K562 (cell line): ENCODE measurements around the gene KIF5A. TPM values are rescaled to one million over a fixed set of nuclear protein-coding genes. Genes with fewer than 3 reads are reported as not detected.

ENCODE experiments used
- CBX1 ChIP-seq: sonication (generic); IDR thresholded peaks from 2 replicates; pipeline ENCODE4 v1.6.1; 2016; ENCODE audit warnings: antibody characterized with exemption, low read depth, mild to moderate bottlenecking
- ETS2 ChIP-seq: IDR thresholded peaks from 2 replicates; pipeline ENCODE4 v1.6.1; 2016; ENCODE audit warnings: borderline replicate concordance, missing genetic modification characterization, mild to moderate bottlenecking, moderate library complexity, missing compliant biosample characterization; ENCODE audit not compliant: poor library complexity, severe bottlenecking
- KAT8 ChIP-seq: fragments of 450-650 bp; IDR thresholded peaks from 2 replicates; pipeline ENCODE4 v1.6.1; 2016; ENCODE audit warnings: low read depth, mild to moderate bottlenecking
- KLF10 ChIP-seq: fragments of 250-450 bp; sonication (Bioruptor Pico); IDR thresholded peaks from 2 replicates; pipeline ENCODE4 v1.6.1; 2021; ENCODE audit warnings: matching md5 sums
- MECOM ChIP-seq: fragments of 250-450 bp; sonication (Bioruptor Pico); IDR thresholded peaks from 2 replicates; pipeline ENCODE4 v1.8.0; 2022; ENCODE audit warnings: inconsistent platforms
- NUFIP1 ChIP-seq: fragments of 450-650 bp; IDR thresholded peaks from 2 replicates; pipeline ENCODE4 v1.6.1; 2018; ENCODE audit not compliant: partially characterized antibody
- PTTG1 ChIP-seq: fragments of 450-650 bp; IDR thresholded peaks from 2 replicates; pipeline ENCODE4 v1.6.1; 2016; ENCODE audit warnings: low read depth, mild to moderate bottlenecking, missing genetic modification characterization, missing compliant biosample characterization
- RHOXF2B ChIP-seq: fragments of 250-450 bp; sonication (Bioruptor Pico); conservative IDR thresholded peaks from 2 replicates; pipeline ENCODE4 v1.5.1; 2021
- SMARCB1 ChIP-seq: IDR thresholded peaks from 2 replicates; pipeline ENCODE4 v1.6.1; 2011; ENCODE audit warnings: improper control_type of control experiment, low read depth; ENCODE audit not compliant: insufficient read length
- SMARCE1 ChIP-seq: fragments of 450-650 bp; IDR thresholded peaks from 2 replicates; pipeline ENCODE4 v1.7.1; 2016; ENCODE audit warnings: mild to moderate bottlenecking
- TAF7 ChIP-seq: fragments of 450-650 bp; IDR thresholded peaks from 2 replicates; pipeline ENCODE4 v1.6.1; 2016; ENCODE audit warnings: missing genetic modification characterization, missing compliant biosample characterization
- TEAD4 ChIP-seq, 2 experiments: sonication (generic) in 1 of 2; formaldehyde crosslinking in 1 of 2; IDR thresholded peaks; 2 replicates each; pipeline versions ENCODE4 v1.6.1 to v1.8.0; 2012 to 2022; ENCODE audit warnings: borderline replicate concordance in 1 of 2, inconsistent platforms in 1 of 2, low read length in 1 of 2, mild to moderate bottlenecking in 1 of 2, missing genetic modification reagents in 1 of 2
- THRAP3 ChIP-seq: fragments of 450-650 bp; IDR thresholded peaks from 2 replicates; pipeline ENCODE4 v1.6.1; 2016; ENCODE audit warnings: mild to moderate bottlenecking, inconsistent platforms, borderline replicate concordance
- ZNF316 ChIP-seq: fragments of 450-650 bp; IDR thresholded peaks from 2 replicates; pipeline ENCODE4 v1.6.1; 2016
- ZNF347 ChIP-seq: fragments of 450-650 bp; formaldehyde crosslinking; IDR thresholded peaks from 2 replicates; pipeline ENCODE4 v1.4.0; 2020; ENCODE audit warnings: low read depth, mild to moderate bottlenecking, moderate library complexity
- ZNF436 ChIP-seq: fragments of 250-450, 450-650 bp; sonication (Bioruptor Pico); formaldehyde crosslinking; IDR thresholded peaks from 2 replicates; pipeline ENCODE4 v1.7.0; 2020; ENCODE audit warnings: mild to moderate bottlenecking
- ZNF445 ChIP-seq: fragments of 250-450 bp; sonication (Bioruptor Pico); IDR thresholded peaks from 2 replicates; pipeline ENCODE4 v1.4.0; 2020; ENCODE audit warnings: low read depth, mild to moderate bottlenecking, moderate library complexity
- ZNF507 ChIP-seq: conservative IDR thresholded peaks from 2 replicates; pipeline ENCODE4 v1.6.1; 2017; ENCODE audit warnings: missing genetic modification characterization, missing compliant biosample characterization
- ZNF778 ChIP-seq: fragments of 450-650 bp; formaldehyde crosslinking; IDR thresholded peaks from 2 replicates; pipeline ENCODE4 v1.4.0; 2020; ENCODE audit warnings: mild to moderate bottlenecking, moderate library complexity
- polyA plus RNA-seq, 8 experiments: library from polyadenylated mRNA; depleted of rRNA in 4 of 8; stranded (reverse) in 5 of 8; unstranded in 3 of 8; fragments of >200 nt; fragmentation: Nextera tagmentation in 2 of 8; fragmentation: Illumina TruSeq in 1 of 8; extraction: Ambion mirVana in 2 of 8; extraction: Trizol in 1 of 8; gene quantifications; 2 replicates each; pipeline versions ENCODE4 v1.2.1 to v1.2.3, GENCODE V29; 2011 to 2014; ENCODE audit warnings: inconsistent platforms in 1 of 8, missing spikeins in 1 of 8
- total RNA-seq, 7 experiments: library from RNA; depleted of rRNA in 6 of 7; stranded (reverse); fragments of >200 nt in 6 of 7; fragmentation: Illumina TruSeq in 2 of 7; extraction: Trizol in 2 of 7; gene quantifications; 2 replicates each; pipeline versions ENCODE4 v1.2.1 to v1.2.3, GENCODE V29; 2011 to 2021; ENCODE audit warnings: low replicate concordance in 1 of 7
- TF ChIP-seq, protein P1 (sequence below): fragments of 250-450 bp; sonication (Bioruptor Pico); IDR thresholded peaks from 2 replicates; pipeline ENCODE4 v1.4.0; 2020; ENCODE audit warnings: mild to moderate bottlenecking, moderate library complexity
- TF ChIP-seq, protein P2 (sequence below), 2 experiments: fragments of 200-800 bp in 1 of 2; sonication (Bioruptor generic) in 1 of 2; sonication (generic) in 1 of 2; formaldehyde crosslinking in 1 of 2; IDR thresholded peaks in 1 of 2; conservative IDR thresholded peaks in 1 of 2; 2 replicates each; pipeline versions ENCODE4 v1.5.0 to v1.6.1; 2016 to 2020; ENCODE audit warnings: missing compliant biosample characterization in 1 of 2, missing genetic modification characterization in 1 of 2, missing genetic modification reagents in 1 of 2
- TF ChIP-seq, protein P3 (sequence below), 2 experiments: fragments of 450-650 bp; IDR thresholded peaks; 2 replicates each; pipeline ENCODE4 v1.6.1; 2018; ENCODE audit warnings: mild to moderate bottlenecking in 2 of 2, low read depth in 1 of 2; ENCODE audit not compliant: partially characterized antibody in 2 of 2

Gene KIF5A
- total and polyA plus RNA-seq, 9 of the 15 experiments (the other 6 are each of a cell fraction or from before 2014, with no cell fraction given), result 3.4 to 17.7 (median 8.0) TPM

DNA sequence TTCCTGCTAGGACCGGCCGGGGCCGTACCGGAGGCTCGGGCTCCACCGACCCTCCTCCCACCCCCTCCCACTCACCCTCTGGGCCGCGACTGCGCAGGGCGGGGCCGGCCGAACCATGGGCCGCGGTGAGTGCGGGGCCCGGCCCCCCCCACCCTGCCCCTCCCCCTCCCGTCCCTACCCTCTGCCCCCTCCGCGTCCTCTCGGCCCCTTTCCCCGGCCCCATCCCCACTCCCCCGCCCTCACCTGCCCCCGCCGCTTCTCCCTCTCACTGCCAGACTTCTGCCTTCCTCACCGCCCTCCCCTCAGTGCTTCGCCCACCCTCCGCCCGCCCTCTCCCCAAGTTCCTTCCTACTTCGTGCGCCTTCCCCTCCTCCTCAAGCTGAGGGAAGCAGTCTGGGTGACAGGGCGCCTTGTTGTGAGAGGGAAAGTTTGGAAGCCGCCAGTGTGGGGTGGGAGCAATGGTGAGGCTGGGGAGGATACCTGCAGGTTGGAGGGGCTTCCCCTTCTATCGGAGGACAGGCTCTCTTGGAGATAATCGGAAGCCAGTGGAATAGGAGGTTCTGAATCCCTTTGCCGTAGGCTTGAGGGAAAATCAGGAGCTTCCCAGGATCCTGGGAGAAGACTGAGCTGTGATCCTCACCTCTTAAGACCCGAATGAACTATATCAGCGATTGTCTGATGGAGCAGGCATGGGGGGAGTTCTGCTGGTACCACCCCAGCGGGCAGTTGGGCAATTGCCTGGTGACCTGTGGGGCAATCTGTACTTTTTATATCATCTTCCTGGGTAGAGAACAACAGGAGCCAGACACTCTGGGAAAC, 26.7 kb upstream of the KIF5A start (continued):
- TF ChIP-seq ZNF436 (CRISPR knock-in tag) (no peak), ZNF347 (CRISPR knock-in tag) (no peak), SMARCE1 (no peak), ZNF507 (no peak), THRAP3 (no peak), ZNF445 (CRISPR knock-in tag) (no peak), ZNF778 (CRISPR knock-in tag) (no peak), SMARCB1 (no peak), KLF10 (CRISPR knock-in tag) (no peak), PTTG1 (tag) (no peak), MECOM (CRISPR knock-in tag) (no peak), RHOXF2B (CRISPR knock-in tag) (no peak), TEAD4 (IDR thresholded peaks at IDR 0.05; ENCODE audit: low read length) (no peak), TEAD4 (CRISPR knock-in tag; IDR thresholded peaks at IDR 0.05; ENCODE audit: borderline replicate concordance) (no peak), CBX1 (no peak), NUFIP1 (no peak), ZNF316 (no peak), TAF7 (tag) (0 out of 2 replicates have a peak, but pooled peaks have one; percentile 16), KAT8 (no peak), ETS2 (tag) (no peak)
- TF ChIP-seq, protein P1, sequence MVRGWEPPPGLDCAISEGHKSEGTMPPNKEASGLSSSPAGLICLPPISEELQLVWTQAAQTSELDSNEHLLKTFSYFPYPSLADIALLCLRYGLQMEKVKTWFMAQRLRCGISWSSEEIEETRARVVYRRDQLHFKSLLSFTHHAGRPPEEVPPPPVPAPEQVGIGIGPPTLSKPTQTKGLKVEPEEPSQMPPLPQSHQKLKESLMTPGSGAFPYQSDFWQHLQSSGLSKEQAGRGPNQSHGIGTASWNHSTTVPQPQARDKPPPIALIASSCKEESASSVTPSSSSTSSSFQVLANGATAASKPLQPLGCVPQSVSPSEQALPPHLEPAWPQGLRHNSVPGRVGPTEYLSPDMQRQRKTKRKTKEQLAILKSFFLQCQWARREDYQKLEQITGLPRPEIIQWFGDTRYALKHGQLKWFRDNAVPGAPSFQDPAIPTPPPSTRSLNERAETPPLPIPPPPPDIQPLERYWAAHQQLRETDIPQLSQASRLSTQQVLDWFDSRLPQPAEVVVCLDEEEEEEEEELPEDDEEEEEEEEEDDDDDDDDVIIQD (CRISPR knock-in tag), result no peak
- TF ChIP-seq, protein P2, sequence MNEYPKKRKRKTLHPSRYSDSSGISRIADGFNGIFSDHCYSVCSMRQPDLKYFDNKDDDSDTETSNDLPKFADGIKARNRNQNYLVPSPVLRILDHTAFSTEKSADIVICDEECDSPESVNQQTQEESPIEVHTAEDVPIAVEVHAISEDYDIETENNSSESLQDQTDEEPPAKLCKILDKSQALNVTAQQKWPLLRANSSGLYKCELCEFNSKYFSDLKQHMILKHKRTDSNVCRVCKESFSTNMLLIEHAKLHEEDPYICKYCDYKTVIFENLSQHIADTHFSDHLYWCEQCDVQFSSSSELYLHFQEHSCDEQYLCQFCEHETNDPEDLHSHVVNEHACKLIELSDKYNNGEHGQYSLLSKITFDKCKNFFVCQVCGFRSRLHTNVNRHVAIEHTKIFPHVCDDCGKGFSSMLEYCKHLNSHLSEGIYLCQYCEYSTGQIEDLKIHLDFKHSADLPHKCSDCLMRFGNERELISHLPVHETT (CRISPR knock-in tag; conservative IDR thresholded peaks at IDR 0.05 in 1 of 2, IDR thresholded peaks at IDR 0.05 in 1 of 2), result peak in 1 of 2 experiments; percentile 95; a peak in 2 of 4 replicates
- TF ChIP-seq, protein P3, sequence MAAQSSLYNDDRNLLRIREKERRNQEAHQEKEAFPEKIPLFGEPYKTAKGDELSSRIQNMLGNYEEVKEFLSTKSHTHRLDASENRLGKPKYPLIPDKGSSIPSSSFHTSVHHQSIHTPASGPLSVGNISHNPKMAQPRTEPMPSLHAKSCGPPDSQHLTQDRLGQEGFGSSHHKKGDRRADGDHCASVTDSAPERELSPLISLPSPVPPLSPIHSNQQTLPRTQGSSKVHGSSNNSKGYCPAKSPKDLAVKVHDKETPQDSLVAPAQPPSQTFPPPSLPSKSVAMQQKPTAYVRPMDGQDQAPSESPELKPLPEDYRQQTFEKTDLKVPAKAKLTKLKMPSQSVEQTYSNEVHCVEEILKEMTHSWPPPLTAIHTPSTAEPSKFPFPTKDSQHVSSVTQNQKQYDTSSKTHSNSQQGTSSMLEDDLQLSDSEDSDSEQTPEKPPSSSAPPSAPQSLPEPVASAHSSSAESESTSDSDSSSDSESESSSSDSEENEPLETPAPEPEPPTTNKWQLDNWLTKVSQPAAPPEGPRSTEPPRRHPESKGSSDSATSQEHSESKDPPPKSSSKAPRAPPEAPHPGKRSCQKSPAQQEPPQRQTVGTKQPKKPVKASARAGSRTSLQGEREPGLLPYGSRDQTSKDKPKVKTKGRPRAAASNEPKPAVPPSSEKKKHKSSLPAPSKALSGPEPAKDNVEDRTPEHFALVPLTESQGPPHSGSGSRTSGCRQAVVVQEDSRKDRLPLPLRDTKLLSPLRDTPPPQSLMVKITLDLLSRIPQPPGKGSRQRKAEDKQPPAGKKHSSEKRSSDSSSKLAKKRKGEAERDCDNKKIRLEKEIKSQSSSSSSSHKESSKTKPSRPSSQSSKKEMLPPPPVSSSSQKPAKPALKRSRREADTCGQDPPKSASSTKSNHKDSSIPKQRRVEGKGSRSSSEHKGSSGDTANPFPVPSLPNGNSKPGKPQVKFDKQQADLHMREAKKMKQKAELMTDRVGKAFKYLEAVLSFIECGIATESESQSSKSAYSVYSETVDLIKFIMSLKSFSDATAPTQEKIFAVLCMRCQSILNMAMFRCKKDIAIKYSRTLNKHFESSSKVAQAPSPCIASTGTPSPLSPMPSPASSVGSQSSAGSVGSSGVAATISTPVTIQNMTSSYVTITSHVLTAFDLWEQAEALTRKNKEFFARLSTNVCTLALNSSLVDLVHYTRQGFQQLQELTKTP (IDR thresholded peaks at IDR 0.05; ENCODE audit: low read depth in 1 of 2, partially characterized antibody in 2 of 2), result no peak
